H1 (cell line): ENCODE data around the gene ZNF20. TPM values are rescaled to one million over a fixed set of nuclear protein-coding genes. Genes with fewer than 3 reads are reported as not detected.
A peak's percentile ranks its signal among the peaks of the same experiment; 100 is the strongest.

Experiments used
- CTCF ChIA-PET: fragments of 300-600 bp; sonication (Branson Sonifier 250); formaldehyde crosslinking; loops from one replicate; lab custom pipeline; 2021; ENCODE audit not compliant: partially characterized antibody; lab: Charles Lee
- POLR2A ChIA-PET: fragments of 300-600 bp; sonication (Branson Sonifier 250); formaldehyde crosslinking; loops from one replicate; lab custom pipeline; 2021; ENCODE audit warnings: inconsistent platforms; ENCODE audit not compliant: partially characterized antibody; lab: Charles Lee
- DNase-seq, 2 experiments: peaks; one replicate each; pipeline versions ENCODE4 v3.0.0 to v3.0.0-alpha.2; 2010 to 2022; ENCODE audit warnings: low spot score in 2 of 2, low read depth in 1 of 2, mixed read lengths in 1 of 2
- FAIRE-seq: peaks from 2 replicates; lab custom pipeline; 2011; peaks lifted over from hg19 to GRCh38; lab: Jason Lieb, UNC
- H2AFZ ChIP-seq: 2 replicates; pipeline ENCODE4 v1.8.1; 2012; ENCODE audit warnings: low read length, inconsistent platforms
- H2AK5ac ChIP-seq: 2 replicates; pipeline ENCODE4 v1.6.1; 2013; ENCODE audit warnings: low read depth, low read length
- H2BK120ac ChIP-seq: replicated peaks from 2 replicates; pipeline ENCODE3; 2013; ENCODE audit warnings: low read depth, low read length, inconsistent platforms
- H2BK12ac ChIP-seq: 2 replicates; pipeline ENCODE4 v1.6.1; 2013; ENCODE audit warnings: low read depth, low read length
- H2BK15ac ChIP-seq: 2 replicates; pipeline ENCODE4 v1.6.1; 2013; ENCODE audit warnings: low read length
- H2BK20ac ChIP-seq: 2 replicates; pipeline ENCODE4 v1.6.1; 2013; ENCODE audit warnings: low read length
- H2BK5ac ChIP-seq: 2 replicates; pipeline ENCODE4 v1.6.1; 2013; ENCODE audit warnings: low read depth, low read length
- H3K14ac ChIP-seq: 2 replicates; pipeline ENCODE4 v1.6.1; 2013; ENCODE audit warnings: inconsistent platforms; ENCODE audit not compliant: insufficient read length
- H3K18ac ChIP-seq: 2 replicates; pipeline ENCODE4 v1.6.1; 2013; ENCODE audit warnings: low read length; ENCODE audit errors: extremely low read depth
- H3K23ac ChIP-seq: 2 replicates; pipeline ENCODE4 v1.6.1; 2013; ENCODE audit warnings: inconsistent platforms; ENCODE audit not compliant: insufficient read length
- H3K23me2 ChIP-seq: 2 replicates; pipeline ENCODE4 v1.6.1; 2013; ENCODE audit warnings: low read depth, low read length
- H3K27ac ChIP-seq: 2 replicates; pipeline ENCODE4 v1.6.1; 2011; ENCODE audit warnings: low read depth, low read length, inconsistent platforms
- H3K27me3 ChIP-seq, 4 experiments: replicated peaks in 1 of 4; 1 replicate in 1 of 4; 2 replicates in 3 of 4; pipeline versions ENCODE4 v1.6.1 to v1.8.1; 2011 to 2013; ENCODE audit warnings: low read length in 3 of 4, mild to moderate bottlenecking in 3 of 4, inconsistent platforms in 2 of 4, mixed read lengths in 2 of 4, moderate library complexity in 1 of 4; ENCODE audit not compliant: control insufficient read depth in 3 of 4, insufficient read depth in 3 of 4; ENCODE audit errors: extremely low read depth in 1 of 4
- H3K36me3 ChIP-seq, 4 experiments: 2 replicates each; pipeline versions ENCODE4 v1.6.1 to v1.8.1; 2011 to 2013; ENCODE audit warnings: mild to moderate bottlenecking in 4 of 4, low read length in 3 of 4, moderate library complexity in 2 of 4, control low read depth in 1 of 4, inconsistent platforms in 1 of 4; ENCODE audit not compliant: insufficient read depth in 4 of 4, control insufficient read depth in 2 of 4
- H3K4ac ChIP-seq: replicated peaks from 2 replicates; pipeline ENCODE3; 2013; ENCODE audit warnings: low read length, low read depth, mixed read lengths, inconsistent platforms; ENCODE audit not compliant: insufficient read length
- H3K4me1 ChIP-seq, 4 experiments: replicated peaks in 1 of 4; 1 replicate in 1 of 4; 2 replicates in 3 of 4; pipeline versions ENCODE4 v1.6.1 to v1.8.1; 2011 to 2013; ENCODE audit warnings: low read length in 3 of 4, inconsistent platforms in 2 of 4, mixed read lengths in 1 of 4; ENCODE audit not compliant: insufficient read depth in 4 of 4, control insufficient read depth in 3 of 4
- H3K4me2 ChIP-seq, 2 experiments: 2 replicates each; pipeline versions ENCODE4 v1.6.1 to v1.8.1; 2011 to 2013; ENCODE audit warnings: low read depth in 2 of 2, low read length in 2 of 2, control low read depth in 1 of 2, inconsistent platforms in 1 of 2, mild to moderate bottlenecking in 1 of 2; ENCODE audit not compliant: insufficient read depth in 1 of 2
- H3K4me3 ChIP-seq, 4 experiments: fragments of 200-600, 300-600 bp in 1 of 4; sonication (generic), shearing (Covaris generic), sonication (Bioruptor Twin) in 1 of 4; 2 replicates each; pipeline versions ENCODE4 v1.5.1 to v1.8.1; 2011 to 2016; ENCODE audit warnings: low read length in 4 of 4, low read depth in 3 of 4, control low read depth in 2 of 4, inconsistent platforms in 2 of 4, mild to moderate bottlenecking in 2 of 4, mixed read lengths in 1 of 4, moderate library complexity in 1 of 4; ENCODE audit not compliant: insufficient read depth in 2 of 4; ENCODE audit errors: extremely low read depth in 1 of 4
- H3K56ac ChIP-seq: replicated peaks from 2 replicates; pipeline ENCODE3; 2013; ENCODE audit warnings: low read depth, mild to moderate bottlenecking, mixed read lengths, low read length, inconsistent platforms; ENCODE audit not compliant: insufficient read length
- H3K79me1 ChIP-seq: 2 replicates; pipeline ENCODE4 v1.6.1; 2013; ENCODE audit warnings: low read depth, low read length, control low read depth
- H3K79me2 ChIP-seq, 2 experiments: 2 replicates each; pipeline versions ENCODE4 v1.6.1 to v1.8.1; 2012 to 2013; ENCODE audit warnings: low read length in 2 of 2, mild to moderate bottlenecking in 2 of 2, inconsistent platforms in 1 of 2; ENCODE audit not compliant: insufficient read depth in 2 of 2, control insufficient read depth in 1 of 2
- H3K9ac ChIP-seq, 4 experiments: replicated peaks in 1 of 4; 1 replicate in 1 of 4; 2 replicates in 3 of 4; pipeline versions ENCODE4 v1.6.1 to v1.8.1; 2011 to 2013; ENCODE audit warnings: low read depth in 3 of 4, low read length in 3 of 4, control low read depth in 2 of 4, mild to moderate bottlenecking in 2 of 4, moderate library complexity in 2 of 4, inconsistent platforms in 1 of 4; ENCODE audit errors: extremely low read depth in 1 of 4
- H3K9me3 ChIP-seq, 2 experiments: 2 replicates each; pipeline versions ENCODE4 v1.6.1 to v1.8.1; 2012 to 2013; ENCODE audit warnings: mild to moderate bottlenecking in 2 of 2, moderate library complexity in 2 of 2, control low read depth in 1 of 2, inconsistent platforms in 1 of 2, low read depth in 1 of 2, low read length in 1 of 2, mixed read lengths in 1 of 2; ENCODE audit not compliant: insufficient read depth in 2 of 2
- H4K20me1 ChIP-seq, 2 experiments: replicated peaks in 1 of 2; 2 replicates each; pipeline versions ENCODE3 to v1.8.1; 2011 to 2013; ENCODE audit warnings: inconsistent platforms in 2 of 2, low read length in 2 of 2, mild to moderate bottlenecking in 1 of 2; ENCODE audit not compliant: insufficient read depth in 2 of 2, control insufficient read depth in 1 of 2
- H4K5ac ChIP-seq: 2 replicates; pipeline ENCODE4 v1.6.1; 2013; ENCODE audit warnings: low read length, low read depth, mixed read lengths, inconsistent platforms; ENCODE audit not compliant: insufficient read length
- H4K8ac ChIP-seq: 2 replicates; pipeline ENCODE4 v1.8.0; 2013; ENCODE audit warnings: mild to moderate bottlenecking, moderate library complexity, low read length, inconsistent platforms; ENCODE audit not compliant: insufficient read depth; ENCODE audit errors: extremely low read depth
- H4K91ac ChIP-seq: replicated peaks from 2 replicates; pipeline ENCODE3; 2013; ENCODE audit warnings: low read length, mixed read lengths, inconsistent platforms; ENCODE audit not compliant: insufficient read length
- POLR2A ChIP-seq, 2 experiments: IDR thresholded peaks; 1 replicate in 1 of 2; 2 replicates in 1 of 2; pipeline ENCODE4 v1.6.1; 2011; ENCODE audit warnings: low read depth in 2 of 2, low read length in 2 of 2, mild to moderate bottlenecking in 2 of 2; ENCODE audit errors: control extremely low read depth in 1 of 2
- RNF2 ChIP-seq: fragments of 200-900, 300-1000 bp; sonication (generic); IDR thresholded peaks from 2 replicates; pipeline ENCODE4 v1.7.1; 2016; ENCODE audit warnings: borderline replicate concordance, low read depth, mild to moderate bottlenecking, antibody characterized with exemption, low read length; ENCODE audit not compliant: poor library complexity, severe bottlenecking; ENCODE audit errors: missing control alignments
- TBP ChIP-seq: IDR thresholded peaks from 2 replicates; pipeline ENCODE4 v1.6.1; 2011; ENCODE audit warnings: low read depth, low read length, improper control_type of control experiment
- WGBS, 2 experiments: shearing (Covaris generic) in 1 of 2; methylation state at CpG; one replicate each; pipeline versions ENCODE4 v1.1.6 to v1.1.7; 2013 to 2015; ENCODE audit warnings: low lambda C conversion rate in 2 of 2, mixed read lengths in 2 of 2, inconsistent platforms in 1 of 2, low coverage in 1 of 2, missing lambda C conversion rate in 1 of 2; ENCODE audit not compliant: insufficient replicate concordance in 2 of 2, insufficient coverage in 1 of 2, insufficient read length in 1 of 2; ENCODE audit errors: extremely low coverage in 1 of 2, missing lambda C conversion rate in 1 of 2; 5-methylcytosine and 5-hydroxymethylcytosine counted together
- polyA plus RNA-seq, 7 experiments: library from polyadenylated mRNA; depleted of rRNA in 3 of 7; stranded (reverse) in 5 of 7; unstranded in 2 of 7; fragments of >200 nt in 5 of 7; fragments of 200-250 nt in 2 of 7; gene quantifications; 1 replicate in 5 of 7; 2 replicates in 1 of 7; 4 replicates in 1 of 7; pipeline versions ENCODE4 v1.2.1 to v1.2.3, GENCODE V29; 2011 to 2013; ENCODE audit warnings: missing spikeins in 2 of 7, mixed read lengths in 2 of 7
- total RNA-seq: library from RNA; stranded (reverse); fragmentation: NEBNext Ultra II Directional; extraction: Animal tissue kit (Norgen Biotek cat#: 25700); gene quantifications from 2 replicates; pipeline ENCODE4 v1.2.1, GENCODE V29; 2021

The ZNF20 gene
- total and polyA plus RNA-seq, 2 of the 8 experiments (the other 6 are each of a cell fraction or from before 2014, with no cell fraction given): 1.6 to 9.0 TPM

- H4K5ac ChIP-seq: no peak overlapping the region
- no peak overlapping the region for H2BK15ac ChIP-seq
- no peak overlapping the region for H2BK20ac ChIP-seq
- H4K91ac ChIP-seq: no peak overlapping the region
- no peaks in the 10 kb centered on the region for H3K23me2 ChIP-seq
- peaks cover 5 to 39% (median 18%) of the 10 kb centered on the region in 4 experiments for H3K36me3 ChIP-seq
- peak overlapping the region; percentile 51; the same call in 1 of the 2 replicates for H4K8ac ChIP-seq
- H3K4ac ChIP-seq: no peak overlapping the region
- no peak overlapping the region for H2BK5ac ChIP-seq
- H3K4me3 ChIP-seq: no peak overlapping the region
- H3K9ac ChIP-seq: no peak overlapping the region
- CTCF ChIA-PET: interaction anchor here (0.8 to 4.7 kb wide), 5 partner anchors 9 to 193 kb away, joined by 3 to 30 read pairs (median 5); partner anchors contain the start of gene ZNF20
- H2BK120ac ChIP-seq: no peak overlapping the region
- no peak overlapping the region for H2BK12ac ChIP-seq
- no peaks in the 10 kb centered on the region for H3K79me1 ChIP-seq
- H3K27me3 ChIP-seq: no peaks in the 10 kb centered on the region
- H3K23ac ChIP-seq: no peak overlapping the region
- no peaks in the 10 kb centered on the region for H3K4me1 ChIP-seq
- H2AK5ac ChIP-seq: no peak overlapping the region
- FAIRE-seq (no peak), DNase-seq (no peak)
- H4K20me1 ChIP-seq: no peaks in the 10 kb centered on the region
- no peak overlapping the region for H3K14ac ChIP-seq
- peaks cover 18 to 28% of the 10 kb centered on the region in 2 experiments for H3K9me3 ChIP-seq
- no peaks in the 10 kb centered on the region for H3K79me2 ChIP-seq
- H3K56ac ChIP-seq: no peak overlapping the region
- POLR2A ChIA-PET: interaction anchor here (1.2 to 2.5 kb wide), 6 partner anchors 9 to 23 kb away, joined by 3 to 12 read pairs (median 5); partner anchors contain the start of gene ZNF20
- no peak overlapping the region for H3K4me2 ChIP-seq
- H3K18ac ChIP-seq: no peak overlapping the region
- no peak overlapping the region for H2AFZ ChIP-seq
- 91% methylated on average over 23 of the region's 33 CpGs; no CpG with 5 or more reads in 1 of the 2 experiments for WGBS, 2 experiments
- no peak for TF ChIP-seq POLR2A (IDR thresholded peaks at IDR 0.05; ENCODE audit: control extremely low read depth in 1 of 2, low read depth in 2 of 2, low read length in 2 of 2)
- TF ChIP-seq TBP: no peak
- no peak for TF ChIP-seq RNF2
- no peak overlapping the region for H3K27ac ChIP-seq
These were observed 22.8 kb downstream of the ZNF20 start for GRCh38 chr19:12117201-12117970.
